ENCODE measurements around the gene CABP1. TPM values are rescaled to one million over a fixed set of nuclear protein-coding genes. Genes with fewer than 3 reads are reported as not detected.

The CABP1 gene
- total and polyA plus RNA-seq, 2 of the 13 experiments (the other 11 are each of a cell fraction or from before 2014, with no cell fraction given) = not detected

GRCh38 chr12:120710031-120710804, 69.8 kb downstream of the CABP1 start, which contains the start of gene UNC119B (continued):
- TF ChIP-seq PHF8 (CRISPR knock-in tag; IDR thresholded peaks at IDR 0.05) (peak; percentile 61), ZBTB25 (CRISPR knock-in tag; IDR thresholded peaks at IDR 0.05) (no peak), ZFP41 (CRISPR knock-in tag; IDR thresholded peaks at IDR 0.05; ENCODE audit: borderline replicate concordance) (no peak), BHLHE40 (IDR thresholded peaks at IDR 0.05; ENCODE audit: low read length) (no peak), ZNF383 (CRISPR knock-in tag; IDR thresholded peaks at IDR 0.05; ENCODE audit: borderline replicate concordance) (no peak), ARNT2 (CRISPR knock-in tag; IDR thresholded peaks at IDR 0.05; ENCODE audit: low read depth) (peak; percentile 39; the same call in 1 of the 2 replicates), FLYWCH1 (CRISPR knock-in tag; IDR thresholded peaks at IDR 0.05) (0 out of 2 replicates have a peak, but pooled peaks have one; percentile 39), THAP8 (CRISPR knock-in tag; IDR thresholded peaks at IDR 0.05; ENCODE audit: borderline replicate concordance) (peak; percentile 59; the same call in 1 of the 2 replicates), ZNF704 (CRISPR knock-in tag; IDR thresholded peaks at IDR 0.05; ENCODE audit: borderline replicate concordance) (no peak), HMGXB4 (CRISPR knock-in tag; IDR thresholded peaks at IDR 0.05; ENCODE audit: borderline replicate concordance in 1 of 2, low read depth in 1 of 2) (peak in 1 of 2 experiments; percentile 63; a peak in 2 of 4 replicates), FOXP1 (IDR thresholded peaks at IDR 0.05) (no peak), FOXP1 (CRISPR knock-in tag; IDR thresholded peaks at IDR 0.05) (no peak), SIN3A (IDR thresholded peaks at IDR 0.05; ENCODE audit: borderline replicate concordance, low read depth, low read length) (peak; percentile 73; the same call in 1 of the 2 replicates), YEATS2 (CRISPR knock-in tag; IDR thresholded peaks at IDR 0.05; ENCODE audit: borderline replicate concordance) (no peak), ZNF225 (CRISPR knock-in tag; IDR thresholded peaks at IDR 0.05) (no peak), PRPF4 (IDR thresholded peaks at IDR 0.05; ENCODE audit: low read depth, low read length, poor library complexity, severe bottlenecking) (no peak), ZBED4 (CRISPR knock-in tag; IDR thresholded peaks at IDR 0.05; ENCODE audit: borderline replicate concordance) (0 out of 2 replicates have a peak, but pooled peaks have one; percentile 49), ZNF788 (CRISPR knock-in tag; IDR thresholded peaks at IDR 0.05; ENCODE audit: borderline replicate concordance) (no peak), SIN3B (IDR thresholded peaks at IDR 0.05; ENCODE audit: low read length) (no peak)
